Retinal pigment epithelial cell (primary cell): ENCODE data around the gene TGFB2.

Experiments used
- DNase-seq: peaks from one replicate; pipeline ENCODE4 v3.0.0-alpha.2; 2010; ENCODE audit warnings: low read depth
- H3K4me3 ChIP-seq: 2 replicates; pipeline ENCODE4 v1.5.1; 2011; ENCODE audit warnings: mild to moderate bottlenecking, low read length, control low read depth, moderate library complexity
- TF ChIP-seq, protein P1 (sequence below): conservative IDR thresholded peaks from 2 replicates; pipeline ENCODE4 v1.5.1; 2011; ENCODE audit warnings: low read depth, low read length, control low read depth, inconsistent platforms

The TGFB2 gene

DNA sequence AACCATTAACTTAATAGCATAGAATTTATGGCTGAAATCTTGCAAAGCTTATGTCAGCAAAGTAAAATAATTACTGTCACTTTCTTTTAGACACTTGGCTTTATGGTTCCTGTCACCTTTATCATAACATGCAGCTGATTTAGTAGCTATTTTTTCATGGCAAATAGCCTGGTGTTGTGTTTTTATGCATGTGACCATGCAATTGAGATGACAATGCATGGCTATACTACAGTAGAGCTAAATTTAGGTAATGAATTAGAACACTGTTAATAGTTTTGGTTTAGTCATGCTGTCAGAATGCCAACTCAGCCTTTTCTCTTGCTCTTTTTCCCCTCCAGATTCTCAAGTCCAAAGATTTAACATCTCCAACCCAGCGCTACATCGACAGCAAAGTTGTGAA, 88.6 kb downstream of the TGFB2 start:
- TF ChIP-seq, protein P1, sequence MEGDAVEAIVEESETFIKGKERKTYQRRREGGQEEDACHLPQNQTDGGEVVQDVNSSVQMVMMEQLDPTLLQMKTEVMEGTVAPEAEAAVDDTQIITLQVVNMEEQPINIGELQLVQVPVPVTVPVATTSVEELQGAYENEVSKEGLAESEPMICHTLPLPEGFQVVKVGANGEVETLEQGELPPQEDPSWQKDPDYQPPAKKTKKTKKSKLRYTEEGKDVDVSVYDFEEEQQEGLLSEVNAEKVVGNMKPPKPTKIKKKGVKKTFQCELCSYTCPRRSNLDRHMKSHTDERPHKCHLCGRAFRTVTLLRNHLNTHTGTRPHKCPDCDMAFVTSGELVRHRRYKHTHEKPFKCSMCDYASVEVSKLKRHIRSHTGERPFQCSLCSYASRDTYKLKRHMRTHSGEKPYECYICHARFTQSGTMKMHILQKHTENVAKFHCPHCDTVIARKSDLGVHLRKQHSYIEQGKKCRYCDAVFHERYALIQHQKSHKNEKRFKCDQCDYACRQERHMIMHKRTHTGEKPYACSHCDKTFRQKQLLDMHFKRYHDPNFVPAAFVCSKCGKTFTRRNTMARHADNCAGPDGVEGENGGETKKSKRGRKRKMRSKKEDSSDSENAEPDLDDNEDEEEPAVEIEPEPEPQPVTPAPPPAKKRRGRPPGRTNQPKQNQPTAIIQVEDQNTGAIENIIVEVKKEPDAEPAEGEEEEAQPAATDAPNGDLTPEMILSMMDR, result no peak
- no peak overlapping the region for H3K4me3 ChIP-seq
- peak; percentile 60 for DNase-seq

DNA sequence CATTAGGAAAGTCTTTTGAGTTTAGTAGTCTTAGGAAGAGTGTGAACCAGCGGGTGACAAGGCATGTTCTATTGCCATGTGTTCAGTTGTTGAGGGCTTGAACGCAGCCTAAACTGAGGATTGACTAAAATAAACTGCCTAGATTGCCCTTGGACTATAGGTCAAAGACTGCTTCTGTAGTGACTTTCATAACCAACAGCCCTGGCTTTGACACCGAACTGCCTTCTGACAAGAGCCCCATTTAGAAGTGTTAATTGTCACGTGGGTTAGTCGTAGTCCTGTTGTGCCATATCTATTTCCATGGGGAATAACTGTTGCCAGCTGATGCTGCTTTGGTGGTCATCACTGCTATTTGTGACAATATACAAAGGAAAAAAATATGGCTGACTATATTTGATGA, 90.4 kb downstream of the TGFB2 start:
- TF ChIP-seq, protein P1, result no peak
- no peak for DNase-seq
- no peak overlapping the region for H3K4me3 ChIP-seq

DNA sequence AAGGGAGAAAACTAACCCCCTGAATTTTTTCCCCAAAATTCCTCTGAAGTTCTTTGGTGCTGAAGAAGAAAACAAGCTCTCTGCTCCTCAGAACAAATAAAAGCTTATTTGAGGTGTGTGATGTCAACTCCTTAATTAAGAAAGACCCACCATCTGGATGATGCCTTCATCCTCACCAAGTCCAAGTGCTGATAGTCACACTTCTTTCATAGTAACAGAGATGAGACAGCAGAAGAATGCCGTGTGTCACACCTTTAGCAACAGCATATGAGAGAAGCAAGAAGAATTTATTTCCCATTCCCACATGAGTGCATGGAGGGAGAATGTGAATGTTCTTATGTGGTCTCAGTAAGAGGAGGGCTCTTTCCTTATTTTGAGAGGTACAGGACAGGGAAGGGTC, 91.2 kb downstream of the TGFB2 start:
- TF ChIP-seq, protein P1, result no peak

DNA sequence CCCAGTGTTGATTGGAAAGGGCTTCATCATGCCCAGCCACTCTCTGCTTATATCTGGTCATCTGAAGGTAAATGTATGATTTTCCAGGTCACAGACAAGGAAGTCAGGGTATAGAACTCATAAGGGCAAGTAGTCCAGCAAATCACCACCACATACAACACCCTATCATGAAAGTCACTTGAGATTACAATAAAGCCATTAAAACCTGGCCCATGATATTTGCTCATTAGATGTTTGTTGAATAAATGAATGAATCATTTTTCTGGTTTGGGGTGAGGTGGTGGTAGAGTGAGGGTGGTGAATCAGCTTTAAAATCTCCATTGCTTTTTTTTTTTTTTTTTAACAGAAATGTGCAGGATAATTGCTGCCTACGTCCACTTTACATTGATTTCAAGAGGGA, 91.9 kb downstream of the TGFB2 start:
- DNase-seq, result no peak
- no peak overlapping the region for H3K4me3 ChIP-seq
- TF ChIP-seq, protein P1, result no peak

More for the DNA sequence above, 91.2 kb downstream of the TGFB2 start:
- DNase-seq, result no peak
- H3K4me3 ChIP-seq, result no peak overlapping the region

DNA sequence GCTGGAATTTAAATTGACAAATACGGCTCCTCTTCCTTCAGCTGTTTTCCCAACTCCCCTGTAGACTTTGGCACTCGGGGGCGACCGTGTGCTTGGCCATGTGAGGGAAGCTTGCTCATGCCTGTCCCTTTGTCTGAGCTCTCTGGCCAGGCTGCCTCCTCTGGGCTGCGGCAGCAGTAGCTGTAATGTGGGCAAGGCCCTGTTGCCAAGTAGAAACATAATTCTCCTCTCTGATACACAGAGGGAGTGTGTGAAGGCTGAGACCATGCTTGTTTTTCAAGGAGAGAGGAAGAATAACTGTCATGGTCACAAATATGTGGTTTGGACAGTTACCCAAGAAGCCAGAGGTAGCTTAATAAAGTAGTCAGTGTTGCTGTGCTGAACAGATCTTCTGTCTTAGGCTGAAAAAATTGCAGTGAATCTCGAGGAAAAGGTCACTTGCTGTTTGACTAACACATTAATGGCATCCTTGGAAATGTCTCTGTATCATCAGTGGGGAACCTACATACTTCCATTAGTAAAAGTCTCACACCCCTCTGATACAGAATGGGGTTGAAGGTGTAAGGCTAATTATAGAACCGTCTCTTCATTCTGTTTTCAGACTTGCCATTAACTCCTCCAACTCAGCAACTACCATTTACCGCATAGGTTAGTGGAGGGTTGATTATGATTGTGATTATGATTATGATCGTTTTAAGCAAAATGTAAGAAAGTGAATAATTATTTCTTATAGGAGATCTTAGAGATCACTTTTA, 94.6 kb downstream of the TGFB2 start:
- no peak overlapping the region for H3K4me3 ChIP-seq
- no peak for DNase-seq
- TF ChIP-seq, protein P1, result no peak

DNA sequence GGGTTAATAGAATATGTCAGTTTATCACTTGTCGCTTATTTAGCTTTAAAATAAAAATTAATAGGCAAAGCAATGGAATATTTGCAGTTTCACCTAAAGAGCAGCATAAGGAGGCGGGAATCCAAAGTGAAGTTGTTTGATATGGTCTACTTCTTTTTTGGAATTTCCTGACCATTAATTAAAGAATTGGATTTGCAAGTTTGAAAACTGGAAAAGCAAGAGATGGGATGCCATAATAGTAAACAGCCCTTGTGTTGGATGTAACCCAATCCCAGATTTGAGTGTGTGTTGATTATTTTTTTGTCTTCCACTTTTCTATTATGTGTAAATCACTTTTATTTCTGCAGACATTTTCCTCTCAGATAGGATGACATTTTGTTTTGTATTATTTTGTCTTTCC, 98.1 kb downstream of the TGFB2 start:
- no peak for DNase-seq
- no peak overlapping the region for H3K4me3 ChIP-seq
- TF ChIP-seq, protein P1, result no peak

DNA sequence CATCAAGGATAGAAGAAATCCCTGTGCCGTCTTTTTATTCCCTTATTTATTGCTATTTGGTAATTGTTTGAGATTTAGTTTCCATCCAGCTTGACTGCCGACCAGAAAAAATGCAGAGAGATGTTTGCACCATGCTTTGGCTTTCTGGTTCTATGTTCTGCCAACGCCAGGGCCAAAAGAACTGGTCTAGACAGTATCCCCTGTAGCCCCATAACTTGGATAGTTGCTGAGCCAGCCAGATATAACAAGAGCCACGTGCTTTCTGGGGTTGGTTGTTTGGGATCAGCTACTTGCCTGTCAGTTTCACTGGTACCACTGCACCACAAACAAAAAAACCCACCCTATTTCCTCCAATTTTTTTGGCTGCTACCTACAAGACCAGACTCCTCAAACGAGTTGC, 99.0 kb downstream of the TGFB2 start:
- no peak for DNase-seq
- no peak overlapping the region for H3K4me3 ChIP-seq
- TF ChIP-seq, protein P1, result no peak
